KOPT-K1 (cell line): ENCODE data around the gene C16orf86.

ENCODE experiments used
- H3K27ac ChIP-seq: fragments of 200-600 bp; sonication (generic); 2 replicates; pipeline ENCODE4 v1.5.1; 2016; ENCODE audit warnings: antibody characterized with exemption, mild to moderate bottlenecking, low read depth, low read length; ENCODE audit not compliant: poor library complexity, severe bottlenecking
- H3K36me3 ChIP-seq: fragments of 200-600 bp; sonication (generic); 2 replicates; pipeline ENCODE4 v1.5.1; 2017; ENCODE audit warnings: antibody characterized with exemption, mild to moderate bottlenecking, low read length, moderate library complexity; ENCODE audit not compliant: insufficient read depth
- H3K9me3 ChIP-seq: fragments of 200-600 bp; sonication (generic); 2 replicates; pipeline ENCODE4 v1.5.1; 2017; ENCODE audit warnings: antibody characterized with exemption, low read length, mild to moderate bottlenecking; ENCODE audit not compliant: insufficient read depth, poor library complexity, severe bottlenecking

C16orf86 gene

GRCh38 chr16:67659675-67660563, 6.7 kb upstream of the C16orf86 start, which contains the start of gene ACD:
Gene ACD (minus strand): TSS chr16:67660260. CDS start chr16:67660220, 40 bp downstream.
- H3K9me3 ChIP-seq = no peaks in the 10 kb centered on the region
- peaks cover 49% of the 10 kb centered on the region for H3K36me3 ChIP-seq
- H3K27ac ChIP-seq = peak within 1 kb of the TSS; percentile 74

GRCh38 chr16:67660564-67661028, 6.0 kb upstream of the C16orf86 start, which contains the start of gene PARD6A:
Gene PARD6A (plus strand): TSS chr16:67660960. CDS start chr16:67661039, 79 bp downstream.
- Histone ChIP-seq H3K27ac (peak within 1 kb of the TSS; percentile 74), H3K36me3 (peaks cover 42% of the 10 kb centered on the region), H3K9me3 (no peaks in the 10 kb centered on the region)

GRCh38 chr16:67661101-67661761, 5.4 kb upstream of the C16orf86 start:
- Histone ChIP-seq H3K36me3 (peaks cover 35% of the 10 kb centered on the region), H3K9me3 (no peaks in the 10 kb centered on the region), H3K27ac (peak overlapping the region; percentile 74)

GRCh38 chr16:67661886-67662652, 4.5 kb upstream of the C16orf86 start:
- Histone ChIP-seq H3K36me3 (peaks cover 27% of the 10 kb centered on the region), H3K27ac (no peak overlapping the region), H3K9me3 (no peaks in the 10 kb centered on the region)

GRCh38 chr16:67662653-67663010, 4.0 kb upstream of the C16orf86 start:
- Histone ChIP-seq H3K27ac (no peak overlapping the region), H3K36me3 (peaks cover 21% of the 10 kb centered on the region)

GRCh38 chr16:67663151-67663876, 3.3 kb upstream of the C16orf86 start:
- Histone ChIP-seq H3K9me3 (no peaks in the 10 kb centered on the region), H3K27ac (no peak overlapping the region), H3K36me3 (peaks cover 15% of the 10 kb centered on the region)

More at GRCh38 chr16:67662653-67663010, 4.0 kb upstream of the C16orf86 start:
- H3K9me3 ChIP-seq = no peaks in the 10 kb centered on the region

- H3K27ac ChIP-seq = no peak overlapping the region
- no peaks in the 10 kb centered on the region for H3K9me3 ChIP-seq
- peaks cover 9% of the 10 kb centered on the region for H3K36me3 ChIP-seq
Observed at GRCh38 chr16:67663877-67664222, 2.8 kb upstream of the C16orf86 start.

- Histone ChIP-seq H3K27ac (no peak overlapping the region), H3K9me3 (no peaks in the 10 kb centered on the region), H3K36me3 (0 out of 2 replicates have a peak, but pooled peaks cover 6% of the 10 kb centered on the region)
Observed at GRCh38 chr16:67664258-67664657, 2.4 kb upstream of the C16orf86 start.

GRCh38 chr16:67664871-67665270, 1.7 kb upstream of the C16orf86 start:
- no peaks in the 10 kb centered on the region for H3K9me3 ChIP-seq
- 0 out of 2 replicates have a peak, but pooled peaks cover 6% of the 10 kb centered on the region for H3K36me3 ChIP-seq
- no peak overlapping the region for H3K27ac ChIP-seq

- 0 out of 2 replicates have a peak, but pooled peaks cover 6% of the 10 kb centered on the region for H3K36me3 ChIP-seq
- no peaks in the 10 kb centered on the region for H3K9me3 ChIP-seq
- no peak overlapping the region for H3K27ac ChIP-seq
Observed at GRCh38 chr16:67665598-67665997, 1.0 kb upstream of the C16orf86 start.

- Histone ChIP-seq H3K27ac (peak overlapping the region; percentile 52), H3K36me3 (0 out of 2 replicates have a peak, but pooled peaks cover 6% of the 10 kb centered on the region)
Observed at GRCh38 chr16:67666032-67666551, 522 bp upstream of the C16orf86 start.

GRCh38 chr16:67667453-67667816, 821 bp downstream of the C16orf86 start:
- Histone ChIP-seq H3K9me3 (no peaks in the 10 kb centered on the region), H3K36me3 (0 out of 2 replicates have a peak, but pooled peaks cover 6% of the 10 kb centered on the region), H3K27ac (peak overlapping the region; percentile 52)

More at GRCh38 chr16:67666032-67666551, 522 bp upstream of the C16orf86 start:
- no peaks in the 10 kb centered on the region for H3K9me3 ChIP-seq

- peak overlapping the region; percentile 52 for H3K27ac ChIP-seq
- no peaks in the 10 kb centered on the region for H3K9me3 ChIP-seq
- H3K36me3 ChIP-seq = 0 out of 2 replicates have a peak, but pooled peaks cover under 1% of the 10 kb centered on the region
Observed at GRCh38 chr16:67667817-67668494, 1.3 kb downstream of the C16orf86 start.
